PFSK-1 (cell line): Measurements from ENCODE around the gene CACHD1.

Source experiments
- FOXP2 ChIP-seq: optimal IDR thresholded peaks from 2 replicates; pipeline ENCODE3; 2011; ENCODE audit warnings: borderline replicate concordance, control low read depth, inconsistent platforms; ENCODE audit not compliant: insufficient read depth; ENCODE audit errors: extremely low read length, extremely low read depth
- POLR2AphosphoS5 ChIP-seq: IDR thresholded peaks from 2 replicates; pipeline ENCODE4 v1.6.1; 2012; ENCODE audit warnings: low read depth, mild to moderate bottlenecking, control low read depth, low read length, moderate library complexity
- REST ChIP-seq, 2 experiments: IDR thresholded peaks; 2 replicates each; pipeline versions ENCODE4 v1.6.1 to v1.8.0; 2011 to 2012; ENCODE audit warnings: low read depth in 2 of 2, low read length in 2 of 2, control low read depth in 1 of 2, inconsistent platforms in 1 of 2, mild to moderate bottlenecking in 1 of 2, moderate library complexity in 1 of 2; ENCODE audit not compliant: insufficient read depth in 1 of 2
- SIN3A ChIP-seq: IDR thresholded peaks from 2 replicates; pipeline ENCODE4 v1.6.1; 2012; ENCODE audit warnings: mild to moderate bottlenecking, low read length, moderate library complexity, borderline replicate concordance; ENCODE audit not compliant: insufficient read depth
- TAF1 ChIP-seq: IDR thresholded peaks from 2 replicates; pipeline ENCODE4 v1.6.1; 2012; ENCODE audit warnings: low read length, control low read depth, borderline replicate concordance; ENCODE audit not compliant: insufficient read depth

The CACHD1 gene

GRCh38 chr1:64458915-64459314 is 11.0 kb upstream of the CACHD1 start:
- TF ChIP-seq SIN3A: no peak
- no peak for TF ChIP-seq REST (IDR thresholded peaks at IDR 0.05; ENCODE audit: insufficient read depth in 1 of 2, low read depth in 2 of 2, low read length in 2 of 2)
- TF ChIP-seq FOXP2: no peak
- no peak for TF ChIP-seq TAF1
- TF ChIP-seq POLR2AphosphoS5: no peak

- TF ChIP-seq FOXP2: no peak
- no peak for TF ChIP-seq SIN3A
- no peak for TF ChIP-seq TAF1
Measured at GRCh38 chr1:64459743-64460142, 10.2 kb upstream of the CACHD1 start.

- TF ChIP-seq TAF1 (no peak), SIN3A (no peak), REST (IDR thresholded peaks at IDR 0.05; ENCODE audit: insufficient read depth in 1 of 2, low read depth in 2 of 2, low read length in 2 of 2) (no peak), POLR2AphosphoS5 (no peak), FOXP2 (no peak)
Measured at GRCh38 chr1:64466033-64466432, 3.9 kb upstream of the CACHD1 start.

- no peak for TF ChIP-seq REST (IDR thresholded peaks at IDR 0.05; ENCODE audit: insufficient read depth in 1 of 2, low read depth in 2 of 2, low read length in 2 of 2)
- no peak for TF ChIP-seq TAF1
- TF ChIP-seq FOXP2: no peak
- TF ChIP-seq SIN3A: no peak
- no peak for TF ChIP-seq POLR2AphosphoS5
Measured at GRCh38 chr1:64469116-64469976, 583 bp upstream of the CACHD1 start.

GRCh38 chr1:64470665-64471217 is 812 bp downstream of the CACHD1 start:
- no peak for TF ChIP-seq FOXP2
- TF ChIP-seq POLR2AphosphoS5: no peak
- no peak for TF ChIP-seq TAF1
- TF ChIP-seq SIN3A: no peak
- no peak for TF ChIP-seq REST (IDR thresholded peaks at IDR 0.05; ENCODE audit: insufficient read depth in 1 of 2, low read depth in 2 of 2, low read length in 2 of 2)
